HepG2 (cell line): ENCODE data around the gene WIPF2. TPM values are rescaled to one million over a fixed set of nuclear protein-coding genes. Genes with fewer than 3 reads are reported as not detected.

Experiments
- ETV5 ChIP-seq: IDR thresholded peaks from 2 replicates; pipeline ENCODE4 v1.6.1; 2018; ENCODE audit warnings: missing biosample characterization, missing genetic modification reagents, inconsistent platforms, borderline replicate concordance
- FOXK1 ChIP-seq: sonication (generic); formaldehyde crosslinking; IDR thresholded peaks from 2 replicates; pipeline ENCODE4 v1.4.0; 2020; ENCODE audit warnings: low read depth, missing genetic modification reagents, borderline replicate concordance
- HIC2 ChIP-seq: sonication (generic); formaldehyde crosslinking; IDR thresholded peaks from 2 replicates; pipeline ENCODE4 v1.9.0; 2022; ENCODE audit warnings: low read depth, missing genetic modification reagents
- IRF2 ChIP-seq: IDR thresholded peaks from 2 replicates; pipeline ENCODE4 v1.6.1; 2018; ENCODE audit warnings: missing genetic modification reagents, missing compliant biosample characterization
- JUND ChIP-seq: sonication (generic); formaldehyde crosslinking; IDR thresholded peaks from 2 replicates; pipeline ENCODE4 v1.8.0; 2022; ENCODE audit warnings: mild to moderate bottlenecking, missing genetic modification reagents
- MIER3 ChIP-seq: IDR thresholded peaks from 2 replicates; pipeline ENCODE4 v1.6.1; 2016; ENCODE audit warnings: missing compliant biosample characterization, borderline replicate concordance
- MTERF4 ChIP-seq: sonication (generic); formaldehyde crosslinking; IDR thresholded peaks from 2 replicates; pipeline ENCODE4 v1.8.0; 2023; ENCODE audit warnings: mild to moderate bottlenecking, missing genetic modification reagents
- MTF1 ChIP-seq: sonication (generic); formaldehyde crosslinking; IDR thresholded peaks from 2 replicates; pipeline ENCODE4 v1.5.0; 2020; ENCODE audit warnings: missing genetic modification reagents
- MXD3 ChIP-seq: IDR thresholded peaks from 2 replicates; pipeline ENCODE4 v1.6.1; 2016; ENCODE audit warnings: mild to moderate bottlenecking, missing biosample characterization, missing genetic modification reagents
- NFIC ChIP-seq: IDR thresholded peaks from 2 replicates; pipeline ENCODE4 v1.6.1; 2012; ENCODE audit warnings: mild to moderate bottlenecking, low read length, inconsistent platforms
- NFKB2 ChIP-seq: sonication (generic); formaldehyde crosslinking; IDR thresholded peaks from 2 replicates; pipeline ENCODE4 v1.4.0; 2020; ENCODE audit warnings: missing genetic modification reagents, borderline replicate concordance
- PCBP1 ChIP-seq: fragments of 200-400 bp; formaldehyde crosslinking; IDR thresholded peaks from 2 replicates; pipeline ENCODE4 v1.6.1; 2017; ENCODE audit warnings: mild to moderate bottlenecking, low read depth, low read length, borderline replicate concordance
- SAP130 ChIP-seq: IDR thresholded peaks from 2 replicates; pipeline ENCODE4 v1.6.1; 2016; ENCODE audit warnings: low read depth
- TERF1 ChIP-seq: sonication (generic); formaldehyde crosslinking; IDR thresholded peaks from 2 replicates; pipeline ENCODE4 v1.8.0; 2022; ENCODE audit warnings: mild to moderate bottlenecking, missing genetic modification reagents, moderate library complexity
- ZBTB42 ChIP-seq: sonication (generic); formaldehyde crosslinking; IDR thresholded peaks from 2 replicates; pipeline ENCODE4 v1.5.0; 2020; ENCODE audit warnings: mild to moderate bottlenecking, missing genetic modification reagents
- ZNF317 ChIP-seq: sonication (generic); formaldehyde crosslinking; IDR thresholded peaks from 2 replicates; pipeline ENCODE4 v1.5.0; 2020; ENCODE audit warnings: mild to moderate bottlenecking, missing genetic modification reagents
- ZNF337 ChIP-seq: sonication (generic); formaldehyde crosslinking; IDR thresholded peaks from 2 replicates; pipeline ENCODE4 v1.5.1; 2020; ENCODE audit warnings: missing genetic modification reagents, low read depth, mild to moderate bottlenecking, borderline replicate concordance
- ZNF382 ChIP-seq: sonication (generic); formaldehyde crosslinking; IDR thresholded peaks from 2 replicates; pipeline ENCODE4 v1.5.0; 2020; ENCODE audit warnings: missing genetic modification reagents, mild to moderate bottlenecking, borderline replicate concordance
- ZNF503 ChIP-seq: sonication (generic); formaldehyde crosslinking; IDR thresholded peaks from 2 replicates; pipeline ENCODE4 v1.4.0; 2020; ENCODE audit warnings: missing genetic modification reagents
- ZNF543 ChIP-seq: sonication (generic); formaldehyde crosslinking; IDR thresholded peaks from 2 replicates; pipeline ENCODE4 v1.4.0; 2020; ENCODE audit warnings: mild to moderate bottlenecking, missing genetic modification reagents
- ZNF558 ChIP-seq: sonication (generic); formaldehyde crosslinking; IDR thresholded peaks from 2 replicates; pipeline ENCODE4 v1.9.0; 2022; ENCODE audit warnings: mild to moderate bottlenecking, missing genetic modification reagents, borderline replicate concordance
- ZNF75D ChIP-seq: sonication (generic); formaldehyde crosslinking; IDR thresholded peaks from 2 replicates; pipeline ENCODE4 v1.8.1; 2023; ENCODE audit warnings: missing genetic modification reagents, mild to moderate bottlenecking, borderline replicate concordance
- ZNF780A ChIP-seq: sonication (generic); formaldehyde crosslinking; IDR thresholded peaks from 2 replicates; pipeline ENCODE4 v1.8.0; 2022; ENCODE audit warnings: mild to moderate bottlenecking, missing genetic modification reagents, moderate library complexity
- ZNF790 ChIP-seq: sonication (generic); formaldehyde crosslinking; IDR thresholded peaks from 2 replicates; pipeline ENCODE4 v1.8.0; 2022; ENCODE audit warnings: missing genetic modification reagents, mild to moderate bottlenecking, borderline replicate concordance
- ZNF841 ChIP-seq: sonication (generic); formaldehyde crosslinking; IDR thresholded peaks from 2 replicates; pipeline ENCODE4 v1.8.1; 2023; ENCODE audit warnings: missing genetic modification reagents, borderline replicate concordance
- polyA plus RNA-seq, 8 experiments: library from polyadenylated mRNA; depleted of rRNA in 3 of 8; stranded (reverse) in 7 of 8; unstranded in 1 of 8; fragments of >200 nt; fragmentation: Illumina TruSeq in 4 of 8; extraction: Trizol in 4 of 8; gene quantifications; 2 replicates each; pipeline versions ENCODE4 v1.2.1 to v1.2.3, GENCODE V29; 2011 to 2016; ENCODE audit warnings: low read depth in 4 of 8, missing spikeins in 1 of 8, mixed read lengths in 1 of 8; ENCODE audit not compliant: insufficient read depth in 1 of 8
- total RNA-seq, 5 experiments: library from RNA; depleted of rRNA; stranded (reverse); fragments of >200 nt; fragmentation: Illumina TruSeq; extraction: Trizol; gene quantifications; 2 replicates each; pipeline ENCODE4 v1.2.3, GENCODE V29; 2016; ENCODE audit warnings: low read depth in 1 of 5

Gene WIPF2
- total and polyA plus RNA-seq, 2 of the 13 experiments (the other 11 are each of a cell fraction or from before 2014, with no cell fraction given), result 7.2 to 10.8 TPM

- TF ChIP-seq ZNF382 (CRISPR knock-in tag) (no peak), ZNF503 (CRISPR knock-in tag) (peak; percentile 65; the same call in 1 of the 2 replicates), ETV5 (peak; percentile 29; the same call in 1 of the 2 replicates), NFKB2 (CRISPR knock-in tag) (no peak), SAP130 (CRISPR knock-in tag) (peak; percentile 85), FOXK1 (CRISPR knock-in tag) (no peak), ZNF841 (CRISPR knock-in tag) (no peak), ZNF75D (CRISPR knock-in tag) (no peak), MIER3 (CRISPR knock-in tag) (peak; percentile 70; the same call in 1 of the 2 replicates), ZNF558 (CRISPR knock-in tag) (no peak), MTERF4 (no peak), ZNF780A (CRISPR knock-in tag) (no peak), IRF2 (no peak; the same call in 1 of the 2 replicates), NFIC (peak; percentile 69; the same call in 1 of the 2 replicates), PCBP1 (no peak), ZNF337 (no peak), ZNF317 (CRISPR knock-in tag) (no peak), ZBTB42 (CRISPR knock-in tag) (no peak), JUND (CRISPR knock-in tag) (no peak), MTF1 (CRISPR knock-in tag) (no peak), MXD3 (CRISPR knock-in tag) (no peak), TERF1 (no peak), HIC2 (CRISPR knock-in tag) (no peak), ZNF790 (CRISPR knock-in tag) (no peak), ZNF543 (CRISPR knock-in tag) (no peak)
Observed at GRCh38 chr17:40173091-40173777, 45.9 kb upstream of the WIPF2 start (continued).
